Prostate gland (tissue), 2 donors: ENCODE measurements around the gene CCDC88A. TPM values are rescaled to one million over a fixed set of nuclear protein-coding genes. Genes with fewer than 3 reads are reported as not detected.
A peak's percentile ranks its signal among the peaks of the same experiment; 100 is the strongest.
"Not testable (repeated sequence)": the region's sequence is repeated elsewhere in the genome, so short reads cannot be mapped to it uniquely, and the experiment has no call there.

ENCODE experiments used
- DNase-seq: peaks from one replicate; pipeline ENCODE4 v3.0.0-alpha.2; 2019; ENCODE audit warnings: low spot score
- H3K27ac ChIP-seq, 2 donors: fragments of 200-600 bp; sonication (generic); 2 replicates each; pipeline ENCODE4 v1.5.1; 2017 to 2019
- H3K27me3 ChIP-seq: fragments of 200-600 bp; sonication (generic); replicated peaks from 2 replicates; pipeline ENCODE4 v1.5.1; 2019; ENCODE audit not compliant: insufficient read depth
- H3K36me3 ChIP-seq, 2 donors: fragments of 200-600 bp; sonication (generic); 1 replicate in 1 of 2; 2 replicates in 1 of 2; pipeline versions ENCODE4 v1.5.1 to v1.8.1; 2017 to 2019
- H3K4me1 ChIP-seq: fragments of 200-600 bp; sonication (generic); replicated peaks from 2 replicates; pipeline ENCODE4 v1.5.1; 2019
- H3K4me3 ChIP-seq, 2 donors: fragments of 200-600 bp; sonication (generic); 2 replicates each; pipeline ENCODE4 v1.5.1; 2017 to 2019
- H3K9me3 ChIP-seq: fragments of 200-600 bp; sonication (generic); 2 replicates; pipeline ENCODE4 v1.5.1; 2017
- CTCF ChIP-seq, 4 experiments: fragments of 200-600 bp in 2 of 4; fragments of 450-650 bp in 2 of 4; sonication (generic) in 2 of 4; IDR thresholded peaks; 1 replicate in 3 of 4; 2 replicates in 1 of 4; pipeline ENCODE4 v1.5.1; 2016 to 2019; ENCODE audit warnings: antibody characterized with exemption in 4 of 4, mild to moderate bottlenecking in 2 of 4, moderate library complexity in 2 of 4
- POLR2A ChIP-seq: fragments of 450-650 bp; IDR thresholded peaks from one replicate; pipeline ENCODE4 v1.6.1; 2016; ENCODE audit warnings: antibody characterized with exemption, mild to moderate bottlenecking
- POLR2AphosphoS5 ChIP-seq: sonication (generic); formaldehyde crosslinking; IDR thresholded peaks from one replicate; pipeline ENCODE4 v1.6.1; 2017; ENCODE audit warnings: antibody characterized with exemption
- WGBS: methylation state at CpG from one replicate; pipeline ENCODE4 v1.1.5; 2018; 5-methylcytosine and 5-hydroxymethylcytosine counted together
- intact Hi-C: fragments of 100-400 bp; cut with DNase I; formaldehyde crosslinking; loops from one replicate; pipeline ENCODE4 v1.14.2; 2022
- total RNA-seq, 2 donors: library from RNA; depleted of rRNA; stranded (reverse); fragments of >200 nt; gene quantifications; one replicate each; pipeline ENCODE4 v1.1.0, GENCODE V29; 2016

Gene CCDC88A
- total RNA-seq, 2 donors from 2014 or later: 16.8 to 43.7 TPM

GRCh38 chr2:55277310-55277709 lies 142.3 kb downstream of the CCDC88A start:
- TF ChIP-seq POLR2AphosphoS5: peak; percentile 47
- no peak for TF ChIP-seq POLR2A
- TF ChIP-seq CTCF (IDR thresholded peaks at IDR 0.05): no peak
- Histone ChIP-seq H3K4me3 (no peak overlapping the region), H3K27ac (peak overlapping the region in 1 of 2 donors; percentile 38), H3K9me3 (no peaks in the 10 kb centered on the region), H3K4me1 (no peaks in the 10 kb centered on the region), H3K27me3 (no peaks in the 10 kb centered on the region), H3K36me3 (no peaks in the 10 kb centered on the region)
- peak; percentile 22 for DNase-seq
- intact Hi-C loops: no loop called here
- WGBS: 43% methylated on average over 3 of the region's 3 CpGs

- H3K9me3 ChIP-seq, intact Hi-C loops, H3K27me3 ChIP-seq, H3K27ac ChIP-seq, H3K4me1 ChIP-seq, H3K4me3 ChIP-seq, H3K36me3 ChIP-seq, DNase-seq: not testable (repeated sequence)
- WGBS: 87% methylated on average over 2 of the region's 2 CpGs
Observed at GRCh38 chr2:55274346-55274745, 145.3 kb downstream of the CCDC88A start.

GRCh38 chr2:55269645-55269990 lies 150.0 kb downstream of the CCDC88A start:
- Histone ChIP-seq H3K4me3 (peak overlapping the region; percentile 47 to 49), H3K4me1 (no peaks in the 10 kb centered on the region), H3K36me3 (no peaks in the 10 kb centered on the region), H3K9me3 (no peaks in the 10 kb centered on the region), H3K27me3 (no peaks in the 10 kb centered on the region), H3K27ac (peak overlapping the region; percentile 79 to 81)
- no peak for DNase-seq
- intact Hi-C loops: loop anchor here (5.0 kb wide), 1 partner anchor 37 kb away; the partner anchor contains the start of genes CLHC1 and RPS27A
- 36% methylated on average over 7 of the region's 7 CpGs for WGBS
- no peak for TF ChIP-seq POLR2AphosphoS5
- no peak for TF ChIP-seq CTCF (IDR thresholded peaks at IDR 0.05)
- no peak for TF ChIP-seq POLR2A

GRCh38 chr2:55268907-55269644 lies 150.6 kb downstream of the CCDC88A start, which contains the start of gene MTIF2:
Gene MTIF2 (minus strand): TSS chr2:55269231. CDS start chr2:55263858, 5,373 bp downstream.
- Histone ChIP-seq H3K9me3 (no peaks in the 10 kb centered on the region), H3K27ac (peak within 1 kb of the TSS; percentile 79 to 81), H3K4me1 (no peaks in the 10 kb centered on the region), H3K4me3 (peak within 1 kb of the TSS; percentile 47 to 49), H3K36me3 (no peaks in the 10 kb centered on the region), H3K27me3 (no peaks in the 10 kb centered on the region)
- intact Hi-C loops: loop anchor here (5.0 kb wide), 1 partner anchor 37 kb away; the partner anchor contains the start of genes CLHC1 and RPS27A
- TF ChIP-seq POLR2A (peak; percentile 41), CTCF (IDR thresholded peaks at IDR 0.05) (peak in 3 of 4 experiments; percentile 7 to 48 (median 24)), POLR2AphosphoS5 (peak; percentile 93)
- peak; percentile 94 for DNase-seq
- WGBS: under 1% methylated on average over 43 of the region's 43 CpGs

- TF ChIP-seq POLR2AphosphoS5 (no peak), POLR2A (no peak), CTCF (IDR thresholded peaks at IDR 0.05) (no peak)
- Histone ChIP-seq H3K27ac (peak overlapping the region; percentile 79 to 81), H3K9me3 (no peaks in the 10 kb centered on the region), H3K4me3 (peak overlapping the region; percentile 47 to 49), H3K27me3 (no peaks in the 10 kb centered on the region), H3K36me3 (no peaks in the 10 kb centered on the region), H3K4me1 (no peaks in the 10 kb centered on the region)
- intact Hi-C loops: loop anchor here (5.0 kb wide), 1 partner anchor 36 kb away; the partner anchor contains the start of genes CLHC1 and RPS27A
- 13% methylated on average over 13 of the region's 13 CpGs for WGBS
- no peak for DNase-seq
Observed at GRCh38 chr2:55268288-55268906, 151.3 kb downstream of the CCDC88A start.

- WGBS: 88% methylated on average over 3 of the region's 3 CpGs
- DNase-seq, H3K27ac ChIP-seq, H3K9me3 ChIP-seq, H3K4me3 ChIP-seq, intact Hi-C loops, H3K27me3 ChIP-seq, H3K36me3 ChIP-seq, H3K4me1 ChIP-seq: not testable (repeated sequence)
Observed at GRCh38 chr2:55259586-55259985, 160.1 kb downstream of the CCDC88A start.
